OCI-LY7 (cell line): ENCODE measurements around the gene FZD2. TPM values are rescaled to one million over a fixed set of nuclear protein-coding genes. Genes with fewer than 3 reads are reported as not detected.

Source experiments
- BruUV-seq: library from RNA; stranded (reverse); fragments of 400-500 nt; replicated peaks from 2 replicates; lab custom pipeline; 2021; lab: Mats Ljungman, UMichigan
- CTCF ChIA-PET: fragments of 300-600 bp; sonication (Branson Sonifier 250); formaldehyde crosslinking; loops from one replicate; lab custom pipeline; 2022; ENCODE audit warnings: antibody characterized with exemption; ENCODE audit not compliant: unreplicated experiment; lab: Charles Lee
- POLR2A ChIA-PET: fragments of 300-600 bp; sonication (Branson Sonifier 250); formaldehyde crosslinking; loops from one replicate; lab custom pipeline; 2022; ENCODE audit warnings: antibody characterized with exemption; lab: Charles Lee
- DNase-seq: peaks from one replicate; pipeline ENCODE4 v3.0.0-alpha.2; 2015; ENCODE audit warnings: low spot score
- H2AFZ ChIP-seq: fragments of 200-600 bp; sonication (generic), shearing (Covaris generic); 2 replicates; pipeline ENCODE4 v1.6.1; 2014; ENCODE audit warnings: mild to moderate bottlenecking, antibody characterized with exemption, low read length, moderate library complexity
- H3K27ac ChIP-seq: fragments of 200-600 bp; sonication (generic); 2 replicates; pipeline ENCODE4 v1.5.1; 2014; ENCODE audit warnings: mixed run types, low read depth, mild to moderate bottlenecking, moderate library complexity, low read length, inconsistent platforms; ENCODE audit not compliant: poor library complexity, severe bottlenecking
- H3K36me3 ChIP-seq: fragments of 200-600 bp; sonication (generic); 2 replicates; pipeline ENCODE4 v1.6.1; 2014; ENCODE audit warnings: mild to moderate bottlenecking, antibody characterized with exemption, low read length, moderate library complexity, mixed read lengths; ENCODE audit not compliant: insufficient read depth
- H3K4me1 ChIP-seq: fragments of 200-600 bp; sonication (generic); 2 replicates; pipeline ENCODE4 v1.5.1; 2014; ENCODE audit warnings: mild to moderate bottlenecking, low read length; ENCODE audit not compliant: insufficient read depth, poor library complexity, severe bottlenecking
- H3K4me2 ChIP-seq: fragments of 200-600 bp; sonication (generic); 2 replicates; pipeline ENCODE4 v1.6.1; 2014; ENCODE audit warnings: mild to moderate bottlenecking, low read length
- H3K4me3 ChIP-seq: fragments of 200-600 bp; sonication (generic); 2 replicates; pipeline ENCODE4 v1.5.1; 2014; ENCODE audit warnings: mild to moderate bottlenecking, low read depth, low read length; ENCODE audit not compliant: poor library complexity, severe bottlenecking
- H3K79me2 ChIP-seq: fragments of 200-600 bp; sonication (generic); 2 replicates; pipeline ENCODE4 v1.6.1; 2016; ENCODE audit warnings: low read depth, mild to moderate bottlenecking, low read length, moderate library complexity, mixed read lengths; ENCODE audit not compliant: insufficient read depth
- H3K9me2 ChIP-seq: fragments of 200-600 bp; sonication (generic); 2 replicates; pipeline ENCODE4 v1.6.1; 2016; ENCODE audit warnings: mild to moderate bottlenecking, low read length, mixed read lengths; ENCODE audit not compliant: insufficient read depth
- H3K9me3 ChIP-seq: fragments of 200-600 bp; sonication (generic); 2 replicates; pipeline ENCODE4 v1.6.1; 2014; ENCODE audit warnings: mild to moderate bottlenecking, mixed run types, low read length, mixed read lengths
- H4K20me1 ChIP-seq: fragments of 200-600 bp; sonication (generic); 2 replicates; pipeline ENCODE4 v1.6.1; 2014; ENCODE audit warnings: mild to moderate bottlenecking, antibody characterized with exemption, low read length, moderate library complexity, mixed read lengths; ENCODE audit not compliant: insufficient read depth
- EZH2phosphoT487 ChIP-seq: fragments of 200-600 bp; sonication (generic); IDR thresholded peaks from 2 replicates; pipeline ENCODE4 v1.6.1; 2018; ENCODE audit warnings: low read depth, borderline replicate concordance, mild to moderate bottlenecking, mixed run types, antibody characterized with exemption, low read length, moderate library complexity, mixed read lengths
- intact Hi-C: fragments of 100-400 bp; cut with micrococcal nuclease; formaldehyde crosslinking; loops from one replicate; pipeline ENCODE4 v1.10.0; 2022; ENCODE audit not compliant: unreplicated experiment
- total RNA-seq, 2 experiments: library from RNA; depleted of rRNA in 1 of 2; stranded (reverse); fragments of >200 nt in 1 of 2; shearing (Covaris generic) in 1 of 2; gene quantifications; 2 replicates each; pipeline ENCODE4 v1.2.3, GENCODE V29; 2014 to 2022
- TF ChIP-seq, protein P1 (sequence below): fragments of 200-600 bp; sonication (generic); conservative IDR thresholded peaks from 2 replicates; pipeline ENCODE4 v1.5.1; 2014; ENCODE audit warnings: mild to moderate bottlenecking, antibody characterized with exemption, low read length, moderate library complexity, mixed read lengths

Gene FZD2
- total RNA-seq, 2 experiments from 2014 or later, result 3.7 to 9.2 TPM

DNA sequence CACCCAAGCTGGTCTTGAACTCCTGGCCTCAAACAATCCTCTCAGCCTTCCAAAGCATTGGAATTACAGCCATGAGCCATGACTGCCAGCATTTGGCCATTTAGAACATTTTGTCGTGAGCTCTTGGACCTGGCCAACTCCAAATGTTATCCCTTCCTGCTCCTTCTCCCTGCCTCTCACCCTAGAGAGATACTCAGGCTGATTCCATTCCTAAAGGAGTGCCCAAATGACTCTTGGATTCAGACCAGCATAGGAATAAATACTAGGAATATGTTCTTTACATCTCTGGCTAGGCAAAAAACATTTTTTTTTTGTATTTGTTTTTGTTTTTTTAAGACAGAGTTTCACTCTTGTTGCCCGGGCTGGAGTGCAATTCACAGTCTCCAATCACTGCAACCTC is 15.5 kb downstream of the FZD2 start:
- intact Hi-C loops, result no loop called here
- no peak for DNase-seq
- Histone ChIP-seq H3K4me3 (no peak overlapping the region), H3K4me2 (no peak overlapping the region), H3K79me2 (no peaks in the 10 kb centered on the region), H3K9me2 (no peaks in the 10 kb centered on the region), H3K27ac (no peak overlapping the region), H2AFZ (no peak overlapping the region), H3K4me1 (no peaks in the 10 kb centered on the region), H3K36me3 (no peaks in the 10 kb centered on the region), H3K9me3 (no peaks in the 10 kb centered on the region), H4K20me1 (no peaks in the 10 kb centered on the region)
- no TSS peak for BruUV-seq
- CTCF ChIA-PET, result no interaction called here
- POLR2A ChIA-PET, result interaction anchor here (1.6 kb wide), 1 partner anchor 47 kb away, joined by 6 read pairs; no protein-coding TSS in a partner anchor
- TF ChIP-seq EZH2phosphoT487, result no peak
- TF ChIP-seq, protein P1, sequence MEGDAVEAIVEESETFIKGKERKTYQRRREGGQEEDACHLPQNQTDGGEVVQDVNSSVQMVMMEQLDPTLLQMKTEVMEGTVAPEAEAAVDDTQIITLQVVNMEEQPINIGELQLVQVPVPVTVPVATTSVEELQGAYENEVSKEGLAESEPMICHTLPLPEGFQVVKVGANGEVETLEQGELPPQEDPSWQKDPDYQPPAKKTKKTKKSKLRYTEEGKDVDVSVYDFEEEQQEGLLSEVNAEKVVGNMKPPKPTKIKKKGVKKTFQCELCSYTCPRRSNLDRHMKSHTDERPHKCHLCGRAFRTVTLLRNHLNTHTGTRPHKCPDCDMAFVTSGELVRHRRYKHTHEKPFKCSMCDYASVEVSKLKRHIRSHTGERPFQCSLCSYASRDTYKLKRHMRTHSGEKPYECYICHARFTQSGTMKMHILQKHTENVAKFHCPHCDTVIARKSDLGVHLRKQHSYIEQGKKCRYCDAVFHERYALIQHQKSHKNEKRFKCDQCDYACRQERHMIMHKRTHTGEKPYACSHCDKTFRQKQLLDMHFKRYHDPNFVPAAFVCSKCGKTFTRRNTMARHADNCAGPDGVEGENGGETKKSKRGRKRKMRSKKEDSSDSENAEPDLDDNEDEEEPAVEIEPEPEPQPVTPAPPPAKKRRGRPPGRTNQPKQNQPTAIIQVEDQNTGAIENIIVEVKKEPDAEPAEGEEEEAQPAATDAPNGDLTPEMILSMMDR, result no peak

DNA sequence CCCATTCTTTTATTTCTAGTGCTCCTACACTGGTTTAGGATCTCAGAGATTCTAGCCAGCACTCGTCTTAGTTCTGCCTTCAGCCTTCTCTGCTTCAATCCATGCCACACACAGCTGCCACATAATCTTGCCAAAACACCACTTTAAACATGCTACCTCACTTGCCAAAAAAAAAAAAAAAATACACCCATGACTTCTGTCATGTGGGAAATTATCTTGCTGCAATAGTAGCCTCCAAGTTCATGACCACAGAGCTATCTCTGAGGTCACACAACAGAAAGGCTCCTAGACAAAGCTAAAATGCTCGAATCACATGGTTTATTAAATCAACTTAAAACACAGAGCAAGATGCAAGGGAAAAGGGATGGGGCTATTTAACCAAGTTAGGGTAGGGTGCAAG is 18.1 kb downstream of the FZD2 start:
- no peak overlapping the region for H3K4me2 ChIP-seq
- TF ChIP-seq EZH2phosphoT487, result no peak
- TF ChIP-seq, protein P1, result no peak
- H4K20me1 ChIP-seq, result no peaks in the 10 kb centered on the region
- intact Hi-C loops, result no loop called here
- no peaks in the 10 kb centered on the region for H3K4me1 ChIP-seq
- no peaks in the 10 kb centered on the region for H3K36me3 ChIP-seq
- no peak overlapping the region for H2AFZ ChIP-seq
- H3K9me2 ChIP-seq, result no peaks in the 10 kb centered on the region
- DNase-seq, result no peak
- POLR2A ChIA-PET, result interaction anchor here (0.5 kb wide), 1 partner anchor 80 kb away, joined by 3 read pairs; no protein-coding TSS in a partner anchor
- no peak overlapping the region for H3K4me3 ChIP-seq
- BruUV-seq, result no TSS peak
- CTCF ChIA-PET, result no interaction called here
- H3K79me2 ChIP-seq, result no peaks in the 10 kb centered on the region
- no peaks in the 10 kb centered on the region for H3K9me3 ChIP-seq
- H3K27ac ChIP-seq, result no peak overlapping the region

DNA sequence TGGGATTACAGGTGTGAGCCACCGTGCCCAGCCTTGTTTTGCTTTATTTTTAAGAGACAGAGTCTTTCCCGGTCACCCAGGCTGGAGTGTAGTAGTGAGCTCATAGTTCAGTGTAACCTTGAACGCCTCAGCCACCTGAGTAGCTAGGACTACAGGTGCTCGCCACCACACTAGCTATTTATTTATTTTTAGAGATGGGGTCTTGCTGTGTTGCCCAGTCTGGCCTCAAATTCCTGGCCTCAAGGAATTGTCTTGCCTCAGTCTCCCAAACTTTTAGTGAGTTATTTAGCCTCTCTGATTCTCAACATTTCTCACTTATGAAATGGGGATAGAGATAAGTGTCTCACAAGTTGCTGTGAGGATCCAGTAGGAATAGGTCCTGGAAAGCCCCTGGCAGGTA is 21.7 kb downstream of the FZD2 start:
- no peak for DNase-seq
- no peaks in the 10 kb centered on the region for H3K4me1 ChIP-seq
- no peaks in the 10 kb centered on the region for H3K36me3 ChIP-seq
- no peak overlapping the region for H2AFZ ChIP-seq
- POLR2A ChIA-PET, result no interaction called here
- no peaks in the 10 kb centered on the region for H4K20me1 ChIP-seq
- no TSS peak for BruUV-seq
- no peak overlapping the region for H3K4me2 ChIP-seq
- H3K27ac ChIP-seq, result no peak overlapping the region
- no peaks in the 10 kb centered on the region for H3K79me2 ChIP-seq
- no peak overlapping the region for H3K4me3 ChIP-seq
- CTCF ChIA-PET, result no interaction called here
- TF ChIP-seq, protein P1, result no peak
- no peak for TF ChIP-seq EZH2phosphoT487
- H3K9me3 ChIP-seq, result no peaks in the 10 kb centered on the region
- intact Hi-C loops, result no loop called here
- H3K9me2 ChIP-seq, result no peaks in the 10 kb centered on the region
